DOHH2 (cell line): Measurements from ENCODE around the gene CD1B.

Experiments used
- CTCF ChIP-seq: fragments of 200-600 bp; sonication (generic); IDR thresholded peaks from one replicate; pipeline ENCODE4 v1.5.1; 2014; ENCODE audit warnings: antibody characterized with exemption, mild to moderate bottlenecking, low read depth, low read length; ENCODE audit not compliant: poor library complexity, severe bottlenecking
- EZH2phosphoT487 ChIP-seq: fragments of 200-600 bp; sonication (generic); IDR thresholded peaks from 2 replicates; pipeline ENCODE4 v1.6.1; 2017; ENCODE audit warnings: borderline replicate concordance, mild to moderate bottlenecking, antibody characterized with exemption, low read length, moderate library complexity, mixed read lengths

- TF ChIP-seq CTCF (no peak), EZH2phosphoT487 (no peak)
These were observed 35.5 kb downstream of the CD1B start for GRCh38 chr1:158295791-158296190.
